Measurements from ENCODE around the gene TRIM36.

Gene TRIM36

GRCh38 chr5:115097236-115097635 is 72.5 kb downstream of the TRIM36 start:
- TF ChIP-seq TSHZ2 (CRISPR knock-in tag; IDR thresholded peaks at IDR 0.05) (no peak), ZNF70 (CRISPR knock-in tag; IDR thresholded peaks at IDR 0.05) (no peak), TOX (CRISPR knock-in tag; IDR thresholded peaks at IDR 0.05; ENCODE audit: borderline replicate concordance) (no peak), CSRNP3 (CRISPR knock-in tag; IDR thresholded peaks at IDR 0.05) (no peak), GLIS3 (CRISPR knock-in tag; IDR thresholded peaks at IDR 0.05) (no peak), BACH2 (CRISPR knock-in tag; IDR thresholded peaks at IDR 0.05; ENCODE audit: borderline replicate concordance) (no peak), ESRRG (CRISPR knock-in tag; IDR thresholded peaks at IDR 0.05) (no peak), ZNF8 (CRISPR knock-in tag; IDR thresholded peaks at IDR 0.05) (no peak), ISL1 (CRISPR knock-in tag; IDR thresholded peaks at IDR 0.05) (no peak), TCF4 (CRISPR knock-in tag; IDR thresholded peaks at IDR 0.05; ENCODE audit: borderline replicate concordance) (no peak), PPARA (CRISPR knock-in tag; IDR thresholded peaks at IDR 0.05; ENCODE audit: borderline replicate concordance) (no peak), POU6F1 (CRISPR knock-in tag; IDR thresholded peaks at IDR 0.05; ENCODE audit: borderline replicate concordance, low read depth) (no peak), ARNTL (CRISPR knock-in tag; IDR thresholded peaks at IDR 0.05; ENCODE audit: borderline replicate concordance, low read depth) (no peak), OSR1 (CRISPR knock-in tag; IDR thresholded peaks at IDR 0.05) (no peak), RARB (CRISPR knock-in tag; IDR thresholded peaks at IDR 0.05) (no peak), CSDC2 (CRISPR knock-in tag; IDR thresholded peaks at IDR 0.05) (no peak), ZFP3 (CRISPR knock-in tag; IDR thresholded peaks at IDR 0.05) (no peak), ZNF565 (CRISPR knock-in tag; conservative IDR thresholded peaks at IDR 0.05; ENCODE audit: low read depth) (no peak)
- TF ChIP-seq, protein P1, sequence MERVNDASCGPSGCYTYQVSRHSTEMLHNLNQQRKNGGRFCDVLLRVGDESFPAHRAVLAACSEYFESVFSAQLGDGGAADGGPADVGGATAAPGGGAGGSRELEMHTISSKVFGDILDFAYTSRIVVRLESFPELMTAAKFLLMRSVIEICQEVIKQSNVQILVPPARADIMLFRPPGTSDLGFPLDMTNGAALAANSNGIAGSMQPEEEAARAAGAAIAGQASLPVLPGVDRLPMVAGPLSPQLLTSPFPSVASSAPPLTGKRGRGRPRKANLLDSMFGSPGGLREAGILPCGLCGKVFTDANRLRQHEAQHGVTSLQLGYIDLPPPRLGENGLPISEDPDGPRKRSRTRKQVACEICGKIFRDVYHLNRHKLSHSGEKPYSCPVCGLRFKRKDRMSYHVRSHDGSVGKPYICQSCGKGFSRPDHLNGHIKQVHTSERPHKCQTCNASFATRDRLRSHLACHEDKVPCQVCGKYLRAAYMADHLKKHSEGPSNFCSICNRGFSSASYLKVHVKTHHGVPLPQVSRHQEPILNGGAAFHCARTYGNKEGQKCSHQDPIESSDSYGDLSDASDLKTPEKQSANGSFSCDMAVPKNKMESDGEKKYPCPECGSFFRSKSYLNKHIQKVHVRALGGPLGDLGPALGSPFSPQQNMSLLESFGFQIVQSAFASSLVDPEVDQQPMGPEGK (CRISPR knock-in tag; IDR thresholded peaks at IDR 0.05; ENCODE audit: borderline replicate concordance): no peak
- no peak for ATAC-seq

DNA sequence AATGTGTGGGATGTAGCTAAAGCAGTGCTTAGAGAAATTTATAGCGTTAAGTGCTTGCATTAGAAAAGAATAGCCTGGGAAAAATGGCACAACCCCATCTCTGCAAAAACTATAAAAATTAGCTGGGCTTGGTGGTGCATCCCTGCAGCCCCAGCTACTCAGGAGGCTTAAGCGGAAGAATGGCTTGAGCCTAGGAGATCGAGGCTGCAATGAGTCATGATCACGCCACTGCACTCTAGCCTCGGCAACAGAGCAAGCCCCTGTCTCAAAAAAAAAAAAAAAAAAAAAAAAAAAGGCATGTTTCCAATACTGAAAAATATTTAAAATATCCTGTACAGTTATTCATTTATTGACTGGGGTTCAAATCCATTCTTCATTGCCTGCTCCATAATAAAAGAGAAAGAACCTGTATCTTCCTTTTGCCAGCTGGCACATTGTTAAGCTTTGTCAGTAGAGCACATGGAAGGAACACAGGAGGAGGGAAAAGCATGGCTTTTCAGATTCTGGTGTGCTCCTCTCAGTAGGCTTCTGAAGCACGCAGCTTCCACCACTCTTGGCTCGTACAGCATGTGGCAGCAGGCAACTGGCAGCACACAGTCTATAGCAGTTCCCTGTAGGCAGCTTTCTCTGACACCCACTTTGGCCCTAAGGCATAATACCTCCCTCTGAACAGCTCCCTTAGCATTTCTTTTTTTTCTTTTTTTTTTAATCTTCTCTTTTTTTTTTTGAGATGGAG is 73.5 kb downstream of the TRIM36 start:
- ATAC-seq: no peak
- no peak for TF ChIP-seq ZNF70 (CRISPR knock-in tag; IDR thresholded peaks at IDR 0.05)
- no peak for TF ChIP-seq CSRNP3 (CRISPR knock-in tag; IDR thresholded peaks at IDR 0.05)
- no peak for TF ChIP-seq ZC3H10 (CRISPR knock-in tag; IDR thresholded peaks at IDR 0.05)
- no peak for TF ChIP-seq ARNTL (CRISPR knock-in tag; IDR thresholded peaks at IDR 0.05; ENCODE audit: borderline replicate concordance, low read depth)
- TF ChIP-seq ZNF8 (CRISPR knock-in tag; IDR thresholded peaks at IDR 0.05): no peak
- TF ChIP-seq RARB (CRISPR knock-in tag; IDR thresholded peaks at IDR 0.05): no peak
- no peak for TF ChIP-seq ZFP3 (CRISPR knock-in tag; IDR thresholded peaks at IDR 0.05)
- TF ChIP-seq GLIS3 (CRISPR knock-in tag; IDR thresholded peaks at IDR 0.05): no peak
- TF ChIP-seq ISL1 (CRISPR knock-in tag; IDR thresholded peaks at IDR 0.05): no peak
- no peak for TF ChIP-seq PPARA (CRISPR knock-in tag; IDR thresholded peaks at IDR 0.05; ENCODE audit: borderline replicate concordance)
- no peak for TF ChIP-seq TOX (CRISPR knock-in tag; IDR thresholded peaks at IDR 0.05; ENCODE audit: borderline replicate concordance)
- TF ChIP-seq, protein P2, sequence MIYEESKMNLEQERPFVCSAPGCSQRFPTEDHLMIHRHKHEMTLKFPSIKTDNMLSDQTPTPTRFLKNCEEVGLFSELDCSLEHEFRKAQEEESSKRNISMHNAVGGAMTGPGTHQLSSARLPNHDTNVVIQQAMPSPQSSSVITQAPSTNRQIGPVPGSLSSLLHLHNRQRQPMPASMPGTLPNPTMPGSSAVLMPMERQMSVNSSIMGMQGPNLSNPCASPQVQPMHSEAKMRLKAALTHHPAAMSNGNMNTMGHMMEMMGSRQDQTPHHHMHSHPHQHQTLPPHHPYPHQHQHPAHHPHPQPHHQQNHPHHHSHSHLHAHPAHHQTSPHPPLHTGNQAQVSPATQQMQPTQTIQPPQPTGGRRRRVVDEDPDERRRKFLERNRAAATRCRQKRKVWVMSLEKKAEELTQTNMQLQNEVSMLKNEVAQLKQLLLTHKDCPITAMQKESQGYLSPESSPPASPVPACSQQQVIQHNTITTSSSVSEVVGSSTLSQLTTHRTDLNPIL (CRISPR knock-in tag; IDR thresholded peaks at IDR 0.05; ENCODE audit: low read depth): no peak
- TF ChIP-seq ZFP30 (CRISPR knock-in tag; IDR thresholded peaks at IDR 0.05): no peak
- no peak for TF ChIP-seq ESRRG (CRISPR knock-in tag; IDR thresholded peaks at IDR 0.05)
- TF ChIP-seq SNAI2 (CRISPR knock-in tag; IDR thresholded peaks at IDR 0.05): no peak
- TF ChIP-seq POU6F1 (CRISPR knock-in tag; IDR thresholded peaks at IDR 0.05; ENCODE audit: borderline replicate concordance, low read depth): no peak

All from SK-N-SH treated with all-trans-retinoic acid at 6 μM for 48 hours (cell line).